AG04449 (cell line): ENCODE data around the gene PDIA5.

Experiments used
- CTCF ChIA-PET: fragments of 350-600 bp; formaldehyde crosslinking; extraction: SDS; loops from one replicate; lab custom pipeline; 2021; ENCODE audit warnings: antibody characterized with exemption; lab: Yijun Ruan, JAX
- POLR2A ChIA-PET: fragments of 400-600, 350-600 bp; formaldehyde crosslinking; extraction: SDS; loops from one replicate; lab custom pipeline; 2020; ENCODE audit warnings: antibody characterized with exemption, inconsistent platforms; lab: Yijun Ruan, JAX
- DNase-seq: peaks from one replicate; pipeline ENCODE4 v3.0.0-alpha.2; 2010; ENCODE audit warnings: low read depth, low spot score
- H3K4me3 ChIP-seq: 2 replicates; pipeline ENCODE4 v1.5.1; 2011; ENCODE audit warnings: low read depth, mild to moderate bottlenecking, control low read depth, low read length
- TF ChIP-seq, protein P1 (sequence below): IDR thresholded peaks from one replicate; pipeline ENCODE4 v1.5.1; 2011; ENCODE audit warnings: mild to moderate bottlenecking, moderate library complexity, low read length, control low read depth, inconsistent platforms; ENCODE audit not compliant: insufficient read depth; ENCODE audit errors: missing control alignments

Gene PDIA5

DNA sequence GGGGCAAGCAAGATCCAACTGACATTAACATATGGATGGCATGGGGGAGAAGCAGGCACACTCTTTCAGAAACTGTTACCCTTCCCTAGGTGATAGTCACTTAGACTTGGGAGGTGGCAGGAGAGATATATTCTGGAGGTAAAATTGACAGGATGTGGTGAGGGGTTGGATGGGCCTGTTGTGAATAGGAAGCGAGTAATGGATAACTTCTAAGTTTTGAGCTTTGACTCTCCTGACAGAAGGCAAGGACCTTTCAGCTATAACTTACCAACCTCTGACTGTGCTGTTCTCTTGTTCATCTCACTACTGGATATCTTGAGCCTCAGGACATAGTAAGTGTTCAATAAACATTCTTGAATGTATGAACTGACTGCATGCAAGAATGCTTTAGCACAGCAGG is 1.9 kb upstream of the PDIA5 start:
- H3K4me3 ChIP-seq = no peak overlapping the region
- ChIA-PET POLR2A (no interaction called here), CTCF (interaction anchor here (0.7 kb wide), 1 partner anchor 122 kb away, joined by 3 read pairs; no protein-coding TSS in a partner anchor)
- TF ChIP-seq, protein P1, sequence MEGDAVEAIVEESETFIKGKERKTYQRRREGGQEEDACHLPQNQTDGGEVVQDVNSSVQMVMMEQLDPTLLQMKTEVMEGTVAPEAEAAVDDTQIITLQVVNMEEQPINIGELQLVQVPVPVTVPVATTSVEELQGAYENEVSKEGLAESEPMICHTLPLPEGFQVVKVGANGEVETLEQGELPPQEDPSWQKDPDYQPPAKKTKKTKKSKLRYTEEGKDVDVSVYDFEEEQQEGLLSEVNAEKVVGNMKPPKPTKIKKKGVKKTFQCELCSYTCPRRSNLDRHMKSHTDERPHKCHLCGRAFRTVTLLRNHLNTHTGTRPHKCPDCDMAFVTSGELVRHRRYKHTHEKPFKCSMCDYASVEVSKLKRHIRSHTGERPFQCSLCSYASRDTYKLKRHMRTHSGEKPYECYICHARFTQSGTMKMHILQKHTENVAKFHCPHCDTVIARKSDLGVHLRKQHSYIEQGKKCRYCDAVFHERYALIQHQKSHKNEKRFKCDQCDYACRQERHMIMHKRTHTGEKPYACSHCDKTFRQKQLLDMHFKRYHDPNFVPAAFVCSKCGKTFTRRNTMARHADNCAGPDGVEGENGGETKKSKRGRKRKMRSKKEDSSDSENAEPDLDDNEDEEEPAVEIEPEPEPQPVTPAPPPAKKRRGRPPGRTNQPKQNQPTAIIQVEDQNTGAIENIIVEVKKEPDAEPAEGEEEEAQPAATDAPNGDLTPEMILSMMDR = no peak
- DNase-seq = no peak

DNA sequence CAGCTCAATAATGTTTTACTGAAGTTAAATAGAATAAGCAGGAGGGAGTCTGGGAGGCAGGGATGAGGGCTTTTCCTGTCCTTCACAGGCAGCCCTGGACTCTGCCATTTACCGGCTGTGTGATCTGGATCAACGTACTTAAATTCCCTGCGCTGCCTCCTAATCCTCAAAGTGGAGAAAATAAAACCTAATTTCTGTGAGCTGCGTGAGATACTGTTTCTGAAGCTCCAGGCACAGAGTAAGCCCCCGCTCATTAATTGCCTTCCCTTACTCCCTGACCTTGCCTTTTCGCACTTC is 278 bp upstream of the PDIA5 start:
- H3K4me3 ChIP-seq = peak overlapping the region; percentile 93
- no peak for DNase-seq
- POLR2A ChIA-PET = interaction anchor here (0.7 to 1.8 kb wide), 2 partner anchors 10 to 106 kb away, joined by 3 to 8 read pairs; no protein-coding TSS in a partner anchor
- CTCF ChIA-PET = interaction anchor here (0.8 to 1.3 kb wide), 5 partner anchors 9 to 124 kb away, joined by 3 to 5 read pairs (median 3); partner anchors contain the start of gene SEMA5B
- TF ChIP-seq, protein P1 = no peak

DNA sequence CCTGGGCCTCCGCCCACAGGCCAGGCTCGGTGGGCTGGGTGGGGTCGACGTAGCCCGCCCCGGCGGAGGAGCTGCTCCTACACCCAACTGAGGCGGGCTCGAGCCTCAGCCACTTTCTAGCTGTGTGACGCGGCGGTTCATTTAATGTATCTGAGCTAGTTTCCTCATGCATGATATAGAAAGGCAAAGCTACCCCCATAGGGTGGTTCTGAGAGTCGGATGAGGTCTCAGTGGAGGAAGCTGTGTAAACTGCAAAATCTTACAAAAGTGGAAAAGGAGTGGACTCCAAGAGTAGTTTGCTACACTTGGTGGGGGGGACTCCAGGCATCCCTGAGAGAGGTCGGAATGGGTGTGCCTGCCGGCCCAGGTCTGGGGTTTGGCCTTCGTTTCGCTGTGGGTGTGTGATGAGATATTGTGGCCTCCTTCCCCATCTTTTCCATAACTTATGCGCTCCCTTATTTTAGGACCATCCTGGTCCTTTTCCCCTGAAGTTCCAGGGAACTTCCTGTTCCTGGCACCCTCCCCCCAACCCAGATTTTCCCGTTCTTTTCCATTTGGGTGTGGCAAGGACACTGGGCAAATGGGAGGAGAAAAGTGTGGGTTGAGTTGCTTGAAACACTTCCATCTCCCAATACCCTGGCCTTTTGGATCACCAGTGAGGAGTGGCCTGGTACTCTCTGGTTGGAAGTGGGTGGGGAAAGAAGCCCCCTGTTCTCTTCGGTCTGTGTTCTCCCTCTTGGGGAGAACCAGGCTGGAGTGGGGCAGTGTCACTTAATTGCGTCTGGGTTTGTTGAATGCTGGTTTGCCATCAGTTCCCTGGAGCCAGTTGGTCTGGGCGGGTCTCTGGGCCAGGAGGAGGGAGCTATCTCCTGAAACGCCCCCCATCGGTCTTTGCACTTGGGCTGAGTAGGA is 1.1 kb downstream of the PDIA5 start:
- TF ChIP-seq, protein P1 = no peak
- POLR2A ChIA-PET = interaction anchor here (1.8 kb wide), 1 partner anchor 8 kb away, joined by 8 read pairs; no protein-coding TSS in a partner anchor
- DNase-seq = no peak
- peak overlapping the region; percentile 93 for H3K4me3 ChIP-seq
- CTCF ChIA-PET = interaction anchor here (1.2 to 1.4 kb wide), 2 partner anchors 37 to 126 kb away, joined by 3 to 7 read pairs; no protein-coding TSS in a partner anchor

DNA sequence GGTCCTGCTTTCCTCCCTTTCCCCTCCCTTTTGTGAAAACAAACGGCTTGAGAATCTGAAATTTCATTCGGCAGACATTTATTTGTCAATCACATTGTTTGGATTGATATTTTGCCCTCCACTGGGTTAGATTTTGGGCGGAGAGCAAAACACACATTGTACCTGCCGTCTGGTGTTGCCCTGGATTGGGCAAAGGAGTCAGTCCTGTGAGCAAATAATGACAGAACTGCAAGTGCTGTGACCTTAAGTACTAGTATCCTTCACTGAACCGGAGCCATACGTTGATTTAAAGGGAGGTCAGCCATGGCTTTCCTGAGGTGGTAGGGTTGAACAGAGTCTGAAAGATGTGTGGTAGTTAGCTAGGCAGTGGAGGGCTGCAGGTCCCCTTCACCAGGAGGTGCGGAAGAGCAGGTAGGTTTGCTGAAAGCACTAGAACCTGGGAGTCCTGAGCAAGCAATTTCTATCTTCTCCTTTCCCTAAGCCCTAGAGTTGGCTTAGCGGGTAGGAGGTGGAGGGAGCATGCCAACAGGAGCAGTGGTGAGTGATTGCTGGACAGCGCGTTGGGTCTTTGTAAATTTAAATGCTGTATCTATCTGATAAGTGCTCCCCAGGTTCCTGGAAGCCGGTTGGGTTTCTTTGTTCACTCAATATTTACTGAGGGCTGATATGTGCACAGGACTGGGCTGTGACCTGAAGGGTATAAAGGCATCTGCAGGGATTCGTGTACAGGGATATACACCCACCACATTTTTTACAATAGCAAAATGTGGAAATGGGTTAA is 2.0 kb downstream of the PDIA5 start:
- DNase-seq = no peak
- TF ChIP-seq, protein P1 = no peak
- ChIA-PET CTCF (no interaction called here), POLR2A (no interaction called here)
- H3K4me3 ChIP-seq = peak overlapping the region; percentile 93

DNA sequence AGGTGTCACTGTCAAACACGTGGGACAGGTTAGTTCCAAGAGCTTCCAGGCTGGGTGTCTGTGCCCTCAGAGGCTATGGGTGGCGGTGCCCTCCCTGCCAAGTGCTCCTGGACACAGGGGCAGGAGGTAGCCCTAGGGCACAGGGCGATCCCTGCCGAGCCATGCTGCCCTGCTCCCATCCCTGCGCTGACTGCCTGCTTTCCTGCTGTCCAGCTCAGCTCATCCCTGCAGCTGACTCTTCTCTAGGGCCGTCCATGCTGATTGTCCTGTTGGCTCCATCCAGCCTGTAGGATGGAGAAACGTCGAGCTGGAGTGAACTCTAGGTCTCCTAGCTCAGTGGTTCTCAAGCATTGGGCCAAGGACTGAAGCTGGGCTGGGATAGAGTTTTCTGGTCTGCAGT is 3.7 kb downstream of the PDIA5 start:
- CTCF ChIA-PET = no interaction called here

More for the DNA sequence above, 3.7 kb downstream of the PDIA5 start:
- TF ChIP-seq, protein P1 = no peak
- POLR2A ChIA-PET = no interaction called here
- no peak overlapping the region for H3K4me3 ChIP-seq
- no peak for DNase-seq
